HepG2 (cell line): Measurements from ENCODE around the gene RPL35A. TPM values are rescaled to one million over a fixed set of nuclear protein-coding genes. Genes with fewer than 3 reads are reported as not detected.
A peak's percentile ranks its signal among the peaks of the same experiment; 100 is the strongest.

ENCODE experiments used
- CREBL2 ChIP-seq: sonication (generic); formaldehyde crosslinking; IDR thresholded peaks from 2 replicates; pipeline ENCODE4 v1.8.1; 2023; ENCODE audit warnings: missing genetic modification reagents, mild to moderate bottlenecking, borderline replicate concordance
- DMTF1 ChIP-seq: sonication (generic); formaldehyde crosslinking; IDR thresholded peaks from 2 replicates; pipeline ENCODE4 v1.4.0; 2020; ENCODE audit warnings: mild to moderate bottlenecking, missing genetic modification reagents
- EEA1 ChIP-seq: sonication (generic); formaldehyde crosslinking; IDR thresholded peaks from 2 replicates; pipeline ENCODE4 v1.5.1; 2020; ENCODE audit warnings: mild to moderate bottlenecking, missing genetic modification reagents, borderline replicate concordance
- FOXO1 ChIP-seq: sonication (generic); formaldehyde crosslinking; IDR thresholded peaks from 2 replicates; pipeline ENCODE4 v1.4.0; 2020; ENCODE audit warnings: missing genetic modification reagents
- HDAC2 ChIP-seq: sonication (generic); formaldehyde crosslinking; IDR thresholded peaks from 2 replicates; pipeline ENCODE4 v1.4.0; 2020; ENCODE audit warnings: missing genetic modification reagents
- HMG20A ChIP-seq: IDR thresholded peaks from 2 replicates; pipeline ENCODE4 v1.6.1; 2016; ENCODE audit warnings: borderline replicate concordance
- MAFG ChIP-seq: sonication (generic); formaldehyde crosslinking; IDR thresholded peaks from 2 replicates; pipeline ENCODE4 v1.5.1; 2020; ENCODE audit warnings: mild to moderate bottlenecking, missing genetic modification reagents
- MAZ ChIP-seq, 2 experiments: sonication (generic) in 1 of 2; formaldehyde crosslinking in 1 of 2; IDR thresholded peaks; 2 replicates each; pipeline versions ENCODE4 v1.5.0 to v1.6.1; 2012 to 2020; ENCODE audit warnings: low read depth in 2 of 2, mild to moderate bottlenecking in 2 of 2, borderline replicate concordance in 1 of 2, improper control_type of control experiment in 1 of 2, low read length in 1 of 2, missing genetic modification reagents in 1 of 2, moderate library complexity in 1 of 2
- MED13 ChIP-seq: sonication (generic); formaldehyde crosslinking; IDR thresholded peaks from 2 replicates; pipeline ENCODE4 v1.5.0; 2020; ENCODE audit warnings: missing genetic modification reagents
- MIER3 ChIP-seq: IDR thresholded peaks from 2 replicates; pipeline ENCODE4 v1.6.1; 2016; ENCODE audit warnings: missing compliant biosample characterization, borderline replicate concordance
- NR2C2 ChIP-seq: sonication (generic); formaldehyde crosslinking; IDR thresholded peaks from 2 replicates; pipeline ENCODE4 v1.4.0; 2020; ENCODE audit warnings: missing genetic modification reagents, mild to moderate bottlenecking, moderate library complexity, borderline replicate concordance
- PHF5A ChIP-seq: IDR thresholded peaks from one replicate; pipeline ENCODE4 v1.6.1; 2018; ENCODE audit warnings: low read depth, missing genetic modification reagents; ENCODE audit not compliant: unreplicated experiment
- PTBP1 ChIP-seq: fragments of 200-400 bp; formaldehyde crosslinking; IDR thresholded peaks from 2 replicates; pipeline ENCODE4 v1.6.1; 2018; ENCODE audit warnings: low read length, low read depth; ENCODE audit not compliant: poor library complexity, severe bottlenecking
- REPIN1 ChIP-seq: sonication (generic); formaldehyde crosslinking; IDR thresholded peaks from 2 replicates; pipeline ENCODE4 v1.8.0; 2022; ENCODE audit warnings: missing genetic modification reagents, low read depth, mild to moderate bottlenecking, borderline replicate concordance
- RNF2 ChIP-seq: fragments of 450-650 bp; conservative IDR thresholded peaks from 2 replicates; pipeline ENCODE4 v1.6.1; 2016; ENCODE audit warnings: low read depth
- TCF7L2 ChIP-seq: IDR thresholded peaks from 2 replicates; pipeline ENCODE4 v1.6.1; 2011; ENCODE audit warnings: mild to moderate bottlenecking, low read depth, low read length, moderate library complexity
- XRCC5 ChIP-seq: fragments of 200-400 bp; formaldehyde crosslinking; optimal IDR thresholded peaks from 2 replicates; pipeline ENCODE3; 2017; ENCODE audit warnings: mild to moderate bottlenecking, low read length
- ZFP62 ChIP-seq: sonication (generic); formaldehyde crosslinking; IDR thresholded peaks from 2 replicates; pipeline ENCODE4 v1.4.0; 2020; ENCODE audit warnings: missing genetic modification reagents
- ZFP91 ChIP-seq: sonication (generic); formaldehyde crosslinking; IDR thresholded peaks from 2 replicates; pipeline ENCODE4 v1.9.0; 2022; ENCODE audit warnings: missing genetic modification reagents, mild to moderate bottlenecking, borderline replicate concordance
- polyA plus RNA-seq, 8 experiments: library from polyadenylated mRNA; depleted of rRNA in 3 of 8; stranded (reverse) in 7 of 8; unstranded in 1 of 8; fragments of >200 nt; fragmentation: Illumina TruSeq in 4 of 8; extraction: Trizol in 4 of 8; gene quantifications; 2 replicates each; pipeline versions ENCODE4 v1.2.1 to v1.2.3, GENCODE V29; 2011 to 2016; ENCODE audit warnings: low read depth in 4 of 8, missing spikeins in 1 of 8, mixed read lengths in 1 of 8; ENCODE audit not compliant: insufficient read depth in 1 of 8
- total RNA-seq, 5 experiments: library from RNA; depleted of rRNA; stranded (reverse); fragments of >200 nt; fragmentation: Illumina TruSeq; extraction: Trizol; gene quantifications; 2 replicates each; pipeline ENCODE4 v1.2.3, GENCODE V29; 2016; ENCODE audit warnings: low read depth in 1 of 5
- TF ChIP-seq, protein P1 (sequence below): sonication (generic); formaldehyde crosslinking; IDR thresholded peaks from 2 replicates; pipeline ENCODE4 v1.5.0; 2020; ENCODE audit warnings: mild to moderate bottlenecking, missing genetic modification reagents, moderate library complexity
- TF ChIP-seq, protein P2 (sequence below): sonication (generic); formaldehyde crosslinking; IDR thresholded peaks from 2 replicates; pipeline ENCODE4 v1.9.0; 2022; ENCODE audit warnings: low read depth, missing genetic modification reagents

The RPL35A gene
- total and polyA plus RNA-seq, 2 of the 13 experiments (the other 11 are each of a cell fraction or from before 2014, with no cell fraction given) = 1,001 to 1,582 TPM

- TF ChIP-seq, protein P1, sequence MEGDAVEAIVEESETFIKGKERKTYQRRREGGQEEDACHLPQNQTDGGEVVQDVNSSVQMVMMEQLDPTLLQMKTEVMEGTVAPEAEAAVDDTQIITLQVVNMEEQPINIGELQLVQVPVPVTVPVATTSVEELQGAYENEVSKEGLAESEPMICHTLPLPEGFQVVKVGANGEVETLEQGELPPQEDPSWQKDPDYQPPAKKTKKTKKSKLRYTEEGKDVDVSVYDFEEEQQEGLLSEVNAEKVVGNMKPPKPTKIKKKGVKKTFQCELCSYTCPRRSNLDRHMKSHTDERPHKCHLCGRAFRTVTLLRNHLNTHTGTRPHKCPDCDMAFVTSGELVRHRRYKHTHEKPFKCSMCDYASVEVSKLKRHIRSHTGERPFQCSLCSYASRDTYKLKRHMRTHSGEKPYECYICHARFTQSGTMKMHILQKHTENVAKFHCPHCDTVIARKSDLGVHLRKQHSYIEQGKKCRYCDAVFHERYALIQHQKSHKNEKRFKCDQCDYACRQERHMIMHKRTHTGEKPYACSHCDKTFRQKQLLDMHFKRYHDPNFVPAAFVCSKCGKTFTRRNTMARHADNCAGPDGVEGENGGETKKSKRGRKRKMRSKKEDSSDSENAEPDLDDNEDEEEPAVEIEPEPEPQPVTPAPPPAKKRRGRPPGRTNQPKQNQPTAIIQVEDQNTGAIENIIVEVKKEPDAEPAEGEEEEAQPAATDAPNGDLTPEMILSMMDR = peak; percentile 97
- TF ChIP-seq TCF7L2 (no peak), FOXO1 (0 out of 2 replicates have a peak, but pooled peaks have one; percentile 9), ZFP62 (CRISPR knock-in tag) (no peak), EEA1 (CRISPR knock-in tag) (no peak), XRCC5 (peak; percentile 82), RNF2 (no peak), MAFG (CRISPR knock-in tag) (no peak), ZFP91 (CRISPR knock-in tag) (no peak; the same call in 1 of the 2 replicates), HDAC2 (CRISPR knock-in tag) (peak; percentile 33; the same call in 1 of the 2 replicates), CREBL2 (CRISPR knock-in tag) (no peak), DMTF1 (CRISPR knock-in tag) (no peak), MIER3 (CRISPR knock-in tag) (no peak), REPIN1 (CRISPR knock-in tag) (no peak), PTBP1 (no peak), NR2C2 (CRISPR knock-in tag) (no peak), PHF5A (no peak), HMG20A (CRISPR knock-in tag) (0 out of 2 replicates have a peak, but pooled peaks have one; percentile 14), MAZ (IDR thresholded peaks at IDR 0.05; ENCODE audit: borderline replicate concordance, low read depth, low read length) (no peak), MAZ (CRISPR knock-in tag; IDR thresholded peaks at IDR 0.05; ENCODE audit: low read depth) (no peak), MED13 (no peak)
- TF ChIP-seq, protein P2, sequence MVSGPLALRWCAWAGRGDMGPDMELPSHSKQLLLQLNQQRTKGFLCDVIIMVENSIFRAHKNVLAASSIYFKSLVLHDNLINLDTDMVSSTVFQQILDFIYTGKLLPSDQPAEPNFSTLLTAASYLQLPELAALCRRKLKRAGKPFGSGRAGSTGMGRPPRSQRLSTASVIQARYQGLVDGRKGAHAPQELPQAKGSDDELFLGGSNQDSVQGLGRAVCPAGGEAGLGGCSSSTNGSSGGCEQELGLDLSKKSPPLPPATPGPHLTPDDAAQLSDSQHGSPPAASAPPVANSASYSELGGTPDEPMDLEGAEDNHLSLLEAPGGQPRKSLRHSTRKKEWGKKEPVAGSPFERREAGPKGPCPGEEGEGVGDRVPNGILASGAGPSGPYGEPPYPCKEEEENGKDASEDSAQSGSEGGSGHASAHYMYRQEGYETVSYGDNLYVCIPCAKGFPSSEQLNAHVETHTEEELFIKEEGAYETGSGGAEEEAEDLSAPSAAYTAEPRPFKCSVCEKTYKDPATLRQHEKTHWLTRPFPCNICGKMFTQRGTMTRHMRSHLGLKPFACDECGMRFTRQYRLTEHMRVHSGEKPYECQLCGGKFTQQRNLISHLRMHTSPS = no peak
These were observed 43.8 kb upstream of the RPL35A start (continued) for GRCh38 chr3:197906023-197906849.
